Peyer's patch (tissue), 4 donors: Measurements from ENCODE around the gene GOLGA8B.
"Not testable (repeated sequence)": the region's sequence is repeated elsewhere in the genome, so short reads cannot be mapped to it uniquely, and the experiment has no call there.

ENCODE experiments used
- POLR2A ChIP-seq, 2 donors: fragments of 450-650 bp; IDR thresholded peaks; one replicate each; pipeline ENCODE4 v1.5.1; 2017; ENCODE audit warnings: antibody characterized with exemption in 2 of 2, mild to moderate bottlenecking in 2 of 2, moderate library complexity in 2 of 2
- TF ChIP-seq, protein P1 (sequence below), 6 experiments: fragments of 450-650 bp in 4 of 6; fragments of 200-600 bp in 2 of 6; sonication (generic) in 1 of 6; IDR thresholded peaks; one replicate each; pipeline ENCODE4 v1.5.1; 2017 to 2019; ENCODE audit warnings: antibody characterized with exemption in 6 of 6, mild to moderate bottlenecking in 3 of 6, moderate library complexity in 1 of 6

DNA sequence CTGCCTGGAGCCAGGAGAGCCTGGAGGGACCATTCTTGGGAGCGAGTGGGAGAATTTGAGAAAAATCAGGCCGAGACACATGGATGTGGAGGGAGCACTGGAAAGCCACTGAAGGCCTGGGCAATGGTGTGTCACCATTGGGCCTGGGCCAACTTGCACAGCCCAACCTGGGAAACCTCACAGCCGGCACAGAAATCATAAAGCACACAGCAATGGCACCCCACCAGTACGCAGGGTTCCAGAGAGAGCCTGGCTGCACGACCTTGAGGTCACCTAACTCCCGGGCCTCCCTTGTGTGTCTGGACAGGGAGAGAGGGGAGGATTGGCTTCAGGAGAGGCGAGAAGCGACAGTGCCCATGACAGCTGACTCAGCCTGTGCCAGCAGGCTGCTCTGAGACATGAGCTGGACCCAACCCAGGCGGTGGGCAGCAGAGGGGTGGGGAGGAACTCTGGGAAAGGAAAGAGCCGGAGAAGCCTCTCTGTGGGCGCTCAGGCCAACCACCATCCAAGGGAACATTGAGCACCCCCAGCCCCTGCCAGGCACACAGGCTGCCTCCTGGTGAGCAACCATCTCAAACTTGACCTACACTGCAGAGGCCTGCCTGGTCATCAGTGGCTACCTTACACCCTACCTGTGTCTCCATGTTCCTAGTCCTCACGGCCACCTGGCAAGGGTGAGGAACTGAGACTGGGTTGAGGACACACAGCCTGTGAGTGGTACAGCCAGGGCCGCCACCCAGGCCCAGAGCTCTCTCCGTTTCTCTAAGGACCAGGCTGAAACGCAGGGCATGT lies 3.0 kb downstream of the GOLGA8B start:
- TF ChIP-seq POLR2A (IDR thresholded peaks at IDR 0.05): not testable (repeated sequence)
- TF ChIP-seq, protein P1, sequence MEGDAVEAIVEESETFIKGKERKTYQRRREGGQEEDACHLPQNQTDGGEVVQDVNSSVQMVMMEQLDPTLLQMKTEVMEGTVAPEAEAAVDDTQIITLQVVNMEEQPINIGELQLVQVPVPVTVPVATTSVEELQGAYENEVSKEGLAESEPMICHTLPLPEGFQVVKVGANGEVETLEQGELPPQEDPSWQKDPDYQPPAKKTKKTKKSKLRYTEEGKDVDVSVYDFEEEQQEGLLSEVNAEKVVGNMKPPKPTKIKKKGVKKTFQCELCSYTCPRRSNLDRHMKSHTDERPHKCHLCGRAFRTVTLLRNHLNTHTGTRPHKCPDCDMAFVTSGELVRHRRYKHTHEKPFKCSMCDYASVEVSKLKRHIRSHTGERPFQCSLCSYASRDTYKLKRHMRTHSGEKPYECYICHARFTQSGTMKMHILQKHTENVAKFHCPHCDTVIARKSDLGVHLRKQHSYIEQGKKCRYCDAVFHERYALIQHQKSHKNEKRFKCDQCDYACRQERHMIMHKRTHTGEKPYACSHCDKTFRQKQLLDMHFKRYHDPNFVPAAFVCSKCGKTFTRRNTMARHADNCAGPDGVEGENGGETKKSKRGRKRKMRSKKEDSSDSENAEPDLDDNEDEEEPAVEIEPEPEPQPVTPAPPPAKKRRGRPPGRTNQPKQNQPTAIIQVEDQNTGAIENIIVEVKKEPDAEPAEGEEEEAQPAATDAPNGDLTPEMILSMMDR (IDR thresholded peaks at IDR 0.05): not testable (repeated sequence)
